Endothelial cell of umbilical vein (primary cell): ENCODE results near the gene SETBP1. TPM values are rescaled to one million over a fixed set of nuclear protein-coding genes. Genes with fewer than 3 reads are reported as not detected.

Experiments
- BruUV-seq: library from RNA; stranded (reverse); fragments of 400-500 nt; replicated peaks from 2 replicates; lab custom pipeline; 2021; lab: Mats Ljungman, UMichigan
- CTCF ChIA-PET: fragments of 300-600, 350-600 bp; sonication (Branson Sonifier 250); formaldehyde crosslinking; loops from one replicate; lab custom pipeline; 2021; ENCODE audit warnings: antibody characterized with exemption, inconsistent platforms; lab: Charles Lee
- POLR2A ChIA-PET: fragments of 300-600, 350-600 bp; sonication (Branson Sonifier 250); formaldehyde crosslinking; loops from one replicate; lab custom pipeline; 2021; ENCODE audit warnings: antibody characterized with exemption, inconsistent platforms; lab: Charles Lee
- DNase-seq: peaks from one replicate; pipeline ENCODE4 v3.0.0-alpha.2; 2011; ENCODE audit warnings: low read depth, low spot score
- FAIRE-seq: peaks from 2 replicates; lab custom pipeline; 2011; peaks lifted over from hg19 to GRCh38; lab: Jason Lieb, UNC
- H2AFZ ChIP-seq: 2 replicates; pipeline ENCODE4 v1.6.0; 2012; ENCODE audit warnings: low read depth, low read length, control low read depth, inconsistent platforms
- H3K27ac ChIP-seq: 2 replicates; pipeline ENCODE4 v1.5.1; 2011; ENCODE audit warnings: low read depth, mild to moderate bottlenecking, control low read depth, low read length, moderate library complexity; ENCODE audit not compliant: insufficient read depth
- H3K27me3 ChIP-seq, 2 experiments: 2 replicates each; pipeline versions ENCODE4 v1.6.0 to v1.6.1; 2011; ENCODE audit warnings: low read length in 2 of 2, mixed read lengths in 1 of 2; ENCODE audit not compliant: control insufficient read depth in 2 of 2, insufficient read depth in 2 of 2
- H3K36me3 ChIP-seq, 2 experiments: 2 replicates in 1 of 2; 3 replicates in 1 of 2; pipeline ENCODE4 v1.5.1; 2011; ENCODE audit warnings: low read length in 2 of 2, mild to moderate bottlenecking in 1 of 2, moderate library complexity in 1 of 2; ENCODE audit not compliant: control insufficient read depth in 2 of 2, insufficient read depth in 2 of 2; ENCODE audit errors: extremely low read depth in 1 of 2
- H3K4me1 ChIP-seq: 3 replicates; pipeline ENCODE4 v1.5.1; 2011; ENCODE audit warnings: mild to moderate bottlenecking, low read length; ENCODE audit not compliant: control insufficient read depth, insufficient read depth; ENCODE audit errors: extremely low read depth
- H3K4me2 ChIP-seq: 2 replicates; pipeline ENCODE4 v1.6.1; 2011; ENCODE audit warnings: low read length, control low read depth, mixed read lengths; ENCODE audit not compliant: insufficient read depth
- H3K4me3 ChIP-seq, 3 experiments: fragments of 200-600 bp in 1 of 3; sonication (generic), shearing (Covaris generic) in 1 of 3; replicated peaks in 1 of 3; 2 replicates each; pipeline ENCODE4 v1.5.1; 2011 to 2016; ENCODE audit warnings: control low read depth in 3 of 3, low read length in 3 of 3, mild to moderate bottlenecking in 2 of 3, inconsistent platforms in 1 of 3, low read depth in 1 of 3, moderate library complexity in 1 of 3; ENCODE audit not compliant: insufficient read depth in 1 of 3
- H3K79me2 ChIP-seq: 2 replicates; pipeline ENCODE4 v1.6.0; 2012; ENCODE audit warnings: low read length, inconsistent platforms; ENCODE audit not compliant: control insufficient read depth, insufficient read depth
- H3K9ac ChIP-seq: replicated peaks from 2 replicates; pipeline ENCODE3; 2011; ENCODE audit warnings: low read length, control low read depth; ENCODE audit not compliant: insufficient read depth; ENCODE audit errors: extremely low read depth
- H3K9me1 ChIP-seq: replicated peaks from 3 replicates; pipeline ENCODE4 v1.6.0; 2011; ENCODE audit warnings: mild to moderate bottlenecking, low read length; ENCODE audit not compliant: control insufficient read depth, insufficient read depth; ENCODE audit errors: extremely low read depth
- H3K9me3 ChIP-seq: replicated peaks from 2 replicates; pipeline ENCODE4 v1.5.1; 2012; ENCODE audit warnings: low read length, inconsistent platforms; ENCODE audit not compliant: control insufficient read depth, insufficient read depth
- H4K20me1 ChIP-seq: replicated peaks from 2 replicates; pipeline ENCODE3; 2011; ENCODE audit warnings: mild to moderate bottlenecking, low read length; ENCODE audit not compliant: control insufficient read depth, insufficient read depth; ENCODE audit errors: extremely low read depth
- CTCF ChIP-seq, 2 donors: IDR thresholded peaks; 1 replicate in 1 of 2; 2 replicates in 1 of 2; pipeline ENCODE4 v1.5.1; 2011; ENCODE audit warnings: low read length in 2 of 2, mild to moderate bottlenecking in 2 of 2, moderate library complexity in 2 of 2, control low read depth in 1 of 2, inconsistent platforms in 1 of 2, low read depth in 1 of 2; ENCODE audit not compliant: insufficient read depth in 1 of 2; ENCODE audit errors: extremely low read depth in 1 of 2
- EZH2 ChIP-seq: IDR thresholded peaks from 2 replicates; pipeline ENCODE4 v1.6.1; 2012; ENCODE audit warnings: borderline replicate concordance, low read depth, mild to moderate bottlenecking, moderate library complexity, low read length, inconsistent platforms; ENCODE audit not compliant: severe bottlenecking
- FOS ChIP-seq: IDR thresholded peaks from 2 replicates; pipeline ENCODE4 v1.6.1; 2011; ENCODE audit warnings: mild to moderate bottlenecking, low read length, moderate library complexity, borderline replicate concordance; ENCODE audit not compliant: insufficient read depth
- GATA2 ChIP-seq: IDR thresholded peaks from 2 replicates; pipeline ENCODE4 v1.7.0; 2011; ENCODE audit warnings: low read depth, mild to moderate bottlenecking, moderate library complexity, mixed read lengths, low read length; ENCODE audit not compliant: insufficient read length, insufficient read depth
- JUN ChIP-seq: IDR thresholded peaks from 2 replicates; pipeline ENCODE4 v1.6.1; 2011; ENCODE audit warnings: borderline replicate concordance, low read depth; ENCODE audit not compliant: insufficient read length, insufficient read depth
- MYC ChIP-seq: IDR thresholded peaks from one replicate; pipeline ENCODE4 v1.6.1; 2011; ENCODE audit warnings: mild to moderate bottlenecking, low read depth, low read length
- POLR2A ChIP-seq: IDR thresholded peaks from 2 replicates; pipeline ENCODE4 v1.6.1; 2012; ENCODE audit warnings: low read depth, mild to moderate bottlenecking, control low read depth, low read length
- POLR2AphosphoS5 ChIP-seq: IDR thresholded peaks from 2 replicates; pipeline ENCODE4 v1.6.1; 2012; ENCODE audit warnings: low read depth, mild to moderate bottlenecking, control low read depth, low read length, moderate library complexity; ENCODE audit not compliant: insufficient read depth
- dilution Hi-C: fragments of 300-500 bp; cut with MboI; formaldehyde crosslinking; loops from one replicate; pipeline ENCODE4 v1.15.0; 2019; ENCODE audit warnings: low sequenced_read_pairs; ENCODE audit not compliant: extremely low pct_ligation_motif_present
- intact Hi-C: fragments of 100-400 bp; cut with micrococcal nuclease; formaldehyde crosslinking; loops from one replicate; pipeline ENCODE4 v1.10.0; 2022
- polyA plus RNA-seq, 4 experiments: library from polyadenylated mRNA; depleted of rRNA in 3 of 4; stranded (reverse) in 3 of 4; unstranded in 1 of 4; fragments of >200 nt; gene quantifications; 2 replicates each; pipeline versions ENCODE4 v1.2.1 to v1.2.3, GENCODE V29; 2011 to 2012; ENCODE audit warnings: missing spikeins in 1 of 4
- total RNA-seq: library from RNA; stranded (reverse); gene quantifications from 2 replicates; pipeline ENCODE4 v1.2.3, GENCODE V29; 2021
- TF ChIP-seq, protein P1 (sequence below): IDR thresholded peaks from 2 replicates; pipeline ENCODE4 v1.6.1; 2011; ENCODE audit not compliant: insufficient read depth, insufficient read length

Gene SETBP1
- total and polyA plus RNA-seq, 2 donors (not counting 3 experiments of a cell fraction or from before 2014, with no cell fraction given): 0.76 to 3.1 TPM

- Histone ChIP-seq H3K4me3 (no peak overlapping the region), H3K4me1 (no peaks in the 10 kb centered on the region), H3K27me3 (no peaks in the 10 kb centered on the region), H3K9me1 (no peaks in the 10 kb centered on the region), H4K20me1 (no peaks in the 10 kb centered on the region), H2AFZ (no peak overlapping the region), H3K4me2 (no peak overlapping the region), H3K79me2 (no peaks in the 10 kb centered on the region), H3K9me3 (no peaks in the 10 kb centered on the region), H3K27ac (no peak overlapping the region), H3K36me3 (no peaks in the 10 kb centered on the region), H3K9ac (no peak overlapping the region)
- TF ChIP-seq MYC (no peak), GATA2 (no peak), EZH2 (no peak), POLR2AphosphoS5 (no peak), POLR2A (no peak), FOS (no peak), JUN (no peak), CTCF (IDR thresholded peaks at IDR 0.05; ENCODE audit: extremely low read depth in 1 of 2, insufficient read depth in 1 of 2, low read depth in 1 of 2, low read length in 2 of 2) (no peak)
- TF ChIP-seq, protein P1, sequence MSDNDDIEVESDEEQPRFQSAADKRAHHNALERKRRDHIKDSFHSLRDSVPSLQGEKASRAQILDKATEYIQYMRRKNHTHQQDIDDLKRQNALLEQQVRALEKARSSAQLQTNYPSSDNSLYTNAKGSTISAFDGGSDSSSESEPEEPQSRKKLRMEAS: no peak
- ChIA-PET POLR2A (no interaction called here), CTCF (no interaction called here)
- no peak for FAIRE-seq
- peak; percentile 28 for DNase-seq
- intact Hi-C loops (loop anchor here (5.0 kb wide), 1 partner anchor 52 kb away; no protein-coding TSS in a partner anchor), dilution Hi-C loops (no loop called here)
- no TSS peak for BruUV-seq
These were observed 109.0 kb downstream of the SETBP1 start for GRCh38 chr18:44789710-44790109.
